NCI-H774 (cell line): ENCODE results near the gene LCNL1.

Experiments used
- DNase-seq: peaks from one replicate; lab custom pipeline; 2025; lab: John Stamatoyannopoulos, UW

LCNL1 gene

GRCh38 chr9:137011907-137012675 lies 29.3 kb downstream of the LCNL1 start:
- no peak for DNase-seq

- no peak for DNase-seq
Observed at GRCh38 chr9:137012694-137013570, 30.1 kb downstream of the LCNL1 start.

- DNase-seq: no peak
Observed at GRCh38 chr9:137013571-137013940, 30.8 kb downstream of the LCNL1 start.

- no peak for DNase-seq
Observed at GRCh38 chr9:137014166-137014565, 31.4 kb downstream of the LCNL1 start.

GRCh38 chr9:137014776-137015539 lies 32.2 kb downstream of the LCNL1 start:
- DNase-seq: no peak

- no peak for DNase-seq
Observed at GRCh38 chr9:137015540-137015930, 32.7 kb downstream of the LCNL1 start.

GRCh38 chr9:137015976-137016375 lies 33.2 kb downstream of the LCNL1 start:
- no peak for DNase-seq

GRCh38 chr9:137016436-137016835 lies 33.6 kb downstream of the LCNL1 start:
- DNase-seq: no peak

GRCh38 chr9:137017071-137017470 lies 34.3 kb downstream of the LCNL1 start:
- no peak for DNase-seq

GRCh38 chr9:137017791-137018497 lies 35.2 kb downstream of the LCNL1 start:
- no peak for DNase-seq

GRCh38 chr9:137018761-137019559 lies 36.2 kb downstream of the LCNL1 start:
- no peak for DNase-seq

- no peak for DNase-seq
Observed at GRCh38 chr9:137019891-137020683, 37.3 kb downstream of the LCNL1 start.

GRCh38 chr9:137020771-137021567 lies 38.2 kb downstream of the LCNL1 start:
- DNase-seq: no peak

GRCh38 chr9:137021568-137021978 lies 38.8 kb downstream of the LCNL1 start:
- no peak for DNase-seq

GRCh38 chr9:137021979-137022661 lies 39.3 kb downstream of the LCNL1 start:
- peak; percentile 85 for DNase-seq

- no peak for DNase-seq
Observed at GRCh38 chr9:137022662-137023008, 39.8 kb downstream of the LCNL1 start.

- no peak for DNase-seq
Observed at GRCh38 chr9:137023157-137023556, 40.4 kb downstream of the LCNL1 start.

- DNase-seq: no peak
Observed at GRCh38 chr9:137023583-137023991, 40.8 kb downstream of the LCNL1 start.

GRCh38 chr9:137025517-137025966 lies 42.7 kb downstream of the LCNL1 start:
- DNase-seq: peak; percentile 80
